ENCODE measurements around the gene MAD1L1.
A peak's percentile ranks its signal among the peaks of the same experiment; 100 is the strongest.

MAD1L1 gene

DNA sequence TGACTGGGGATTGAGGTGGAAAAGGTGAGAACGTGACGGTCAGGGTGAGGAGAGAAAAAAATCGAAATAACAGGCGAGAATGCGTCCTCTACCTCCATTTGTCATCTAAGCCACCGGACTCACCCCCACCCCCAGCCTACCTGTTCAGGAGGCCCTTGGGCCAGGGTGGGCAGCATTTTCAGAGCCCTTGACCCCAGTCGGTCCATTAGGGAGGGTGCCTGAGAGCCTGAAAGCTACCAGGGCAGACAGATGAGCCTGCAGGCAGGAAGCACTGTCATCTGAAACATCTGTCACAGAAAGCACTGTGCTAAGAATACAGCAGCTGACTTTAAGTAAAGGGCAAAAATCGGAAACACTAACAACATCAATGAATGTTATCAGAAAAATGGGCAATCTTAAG lies 47.0 kb downstream of the MAD1L1 start:
- Histone ChIP-seq H3K9me3 (ENCODE audit: severe bottlenecking) (no peaks in the 10 kb centered on the region), H3K4me3 (ENCODE audit: severe bottlenecking) (no peak overlapping the region), H3K36me3 (ENCODE audit: low read depth) (peaks cover 28% of the 10 kb centered on the region), H3K27me3 (ENCODE audit: insufficient read depth, poor library complexity, severe bottlenecking) (no peaks in the 10 kb centered on the region), H3K4me1 (ENCODE audit: insufficient read depth, poor library complexity, severe bottlenecking) (peaks cover 12% of the 10 kb centered on the region), H3K27ac (ENCODE audit: poor library complexity, severe bottlenecking) (no peak overlapping the region)
- ATAC-seq (ENCODE audit: low read depth) = no peak
- TF ChIP-seq, protein P1, sequence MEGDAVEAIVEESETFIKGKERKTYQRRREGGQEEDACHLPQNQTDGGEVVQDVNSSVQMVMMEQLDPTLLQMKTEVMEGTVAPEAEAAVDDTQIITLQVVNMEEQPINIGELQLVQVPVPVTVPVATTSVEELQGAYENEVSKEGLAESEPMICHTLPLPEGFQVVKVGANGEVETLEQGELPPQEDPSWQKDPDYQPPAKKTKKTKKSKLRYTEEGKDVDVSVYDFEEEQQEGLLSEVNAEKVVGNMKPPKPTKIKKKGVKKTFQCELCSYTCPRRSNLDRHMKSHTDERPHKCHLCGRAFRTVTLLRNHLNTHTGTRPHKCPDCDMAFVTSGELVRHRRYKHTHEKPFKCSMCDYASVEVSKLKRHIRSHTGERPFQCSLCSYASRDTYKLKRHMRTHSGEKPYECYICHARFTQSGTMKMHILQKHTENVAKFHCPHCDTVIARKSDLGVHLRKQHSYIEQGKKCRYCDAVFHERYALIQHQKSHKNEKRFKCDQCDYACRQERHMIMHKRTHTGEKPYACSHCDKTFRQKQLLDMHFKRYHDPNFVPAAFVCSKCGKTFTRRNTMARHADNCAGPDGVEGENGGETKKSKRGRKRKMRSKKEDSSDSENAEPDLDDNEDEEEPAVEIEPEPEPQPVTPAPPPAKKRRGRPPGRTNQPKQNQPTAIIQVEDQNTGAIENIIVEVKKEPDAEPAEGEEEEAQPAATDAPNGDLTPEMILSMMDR (IDR thresholded peaks at IDR 0.05; ENCODE audit: poor library complexity, severe bottlenecking) = no peak
- no peak for DNase-seq (ENCODE audit: low spot score)

DNA sequence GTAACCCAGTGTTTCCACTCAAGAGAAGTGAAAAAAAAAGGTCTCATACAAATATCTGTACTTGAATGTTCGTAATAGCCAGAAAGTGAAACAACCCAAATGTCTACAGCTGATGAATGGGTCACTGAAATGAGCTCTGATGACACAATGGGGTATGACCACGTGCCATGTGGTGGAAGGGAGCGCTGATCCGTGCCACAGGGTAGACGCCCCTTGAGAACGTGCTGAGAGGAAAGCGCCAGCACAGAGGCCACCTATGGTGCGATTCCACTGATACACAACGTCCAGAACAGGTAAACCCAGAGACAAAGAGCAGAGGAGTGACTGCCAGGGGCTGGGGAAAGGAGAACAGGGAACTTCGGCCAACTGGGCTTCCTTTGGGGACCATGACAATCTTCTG lies 50.3 kb downstream of the MAD1L1 start:
- DNase-seq (ENCODE audit: low spot score) = no peak
- no peaks in the 10 kb centered on the region for H3K27me3 ChIP-seq (ENCODE audit: insufficient read depth, poor library complexity, severe bottlenecking)
- TF ChIP-seq, protein P1 (IDR thresholded peaks at IDR 0.05; ENCODE audit: poor library complexity, severe bottlenecking) = no peak
- no peak for ATAC-seq (ENCODE audit: low read depth)
- no peaks in the 10 kb centered on the region for H3K4me1 ChIP-seq (ENCODE audit: insufficient read depth, poor library complexity, severe bottlenecking)
- no peak overlapping the region for H3K4me3 ChIP-seq (ENCODE audit: severe bottlenecking)
- peaks cover 25% of the 10 kb centered on the region for H3K36me3 ChIP-seq (ENCODE audit: low read depth)
- H3K9me3 ChIP-seq (ENCODE audit: severe bottlenecking) = no peaks in the 10 kb centered on the region
- H3K27ac ChIP-seq (ENCODE audit: poor library complexity, severe bottlenecking) = no peak overlapping the region

DNA sequence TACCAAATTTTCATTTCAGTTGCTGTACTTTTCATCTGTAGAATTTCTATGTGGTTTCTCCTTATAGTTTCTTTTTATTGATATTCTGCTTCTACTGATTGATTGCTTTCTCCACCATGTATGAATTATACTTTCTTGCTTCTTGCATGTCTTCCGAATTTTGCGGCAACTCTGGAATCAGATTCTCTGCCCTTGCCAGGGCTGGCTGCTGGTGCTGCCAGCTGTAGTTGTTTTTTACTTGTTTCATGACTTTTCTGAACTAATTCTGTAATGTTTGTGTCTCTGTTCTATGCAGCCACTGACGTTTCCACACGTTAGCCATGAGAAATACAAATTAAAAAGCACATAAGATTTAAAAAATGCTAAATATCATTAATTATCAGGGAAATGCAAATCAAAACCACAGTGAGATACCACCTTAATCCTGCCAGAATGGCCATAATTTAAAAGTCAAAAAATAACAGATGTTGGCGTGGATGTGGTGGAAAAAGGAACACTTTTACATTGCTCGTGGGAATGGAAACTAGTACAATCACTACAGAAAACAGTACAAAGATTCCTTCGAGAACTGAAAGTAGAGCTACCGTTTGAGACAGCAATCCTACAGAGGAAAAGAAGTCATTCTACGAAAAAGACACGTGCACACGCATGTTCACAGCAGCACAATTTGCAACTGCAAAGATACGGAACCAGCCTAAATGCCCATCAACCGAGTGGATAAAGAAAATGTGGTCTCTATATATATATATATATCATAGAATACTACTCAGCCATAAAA lies 51.5 kb downstream of the MAD1L1 start:
- ATAC-seq (ENCODE audit: low read depth) (no peak), DNase-seq (ENCODE audit: low spot score) (no peak)
- Histone ChIP-seq H3K36me3 (ENCODE audit: low read depth) (peaks cover 24% of the 10 kb centered on the region), H3K4me1 (ENCODE audit: insufficient read depth, poor library complexity, severe bottlenecking) (peaks cover under 1% of the 10 kb centered on the region), H3K27me3 (ENCODE audit: insufficient read depth, poor library complexity, severe bottlenecking) (no peaks in the 10 kb centered on the region), H3K4me3 (ENCODE audit: severe bottlenecking) (no peak overlapping the region), H3K27ac (ENCODE audit: poor library complexity, severe bottlenecking) (no peak overlapping the region), H3K9me3 (ENCODE audit: severe bottlenecking) (no peaks in the 10 kb centered on the region)
- TF ChIP-seq, protein P1 (IDR thresholded peaks at IDR 0.05; ENCODE audit: poor library complexity, severe bottlenecking) = no peak

DNA sequence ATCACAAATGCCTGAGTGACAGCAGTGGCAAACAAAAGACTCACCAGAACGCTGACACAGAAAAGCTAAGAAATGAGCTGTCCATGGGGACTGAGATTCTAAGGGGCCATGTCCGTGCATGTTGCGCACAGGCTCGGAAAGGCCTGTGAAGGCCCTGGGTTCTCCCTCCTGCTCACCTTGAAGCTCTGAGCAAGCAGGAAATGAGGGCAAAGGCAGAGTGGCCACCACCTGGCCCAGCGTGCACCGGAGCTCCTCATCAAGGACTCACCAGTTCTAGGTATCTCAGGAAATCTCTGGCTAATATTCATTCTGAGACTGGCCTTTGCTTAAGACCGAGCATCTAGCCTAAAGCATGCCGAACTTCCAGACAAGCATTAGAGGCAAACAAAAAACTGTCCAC lies 52.7 kb downstream of the MAD1L1 start:
- Histone ChIP-seq H3K4me1 (ENCODE audit: insufficient read depth, poor library complexity, severe bottlenecking) (peaks cover 9% of the 10 kb centered on the region), H3K27ac (ENCODE audit: poor library complexity, severe bottlenecking) (no peak overlapping the region), H3K4me3 (ENCODE audit: severe bottlenecking) (no peak overlapping the region), H3K36me3 (ENCODE audit: low read depth) (peaks cover 22% of the 10 kb centered on the region), H3K27me3 (ENCODE audit: insufficient read depth, poor library complexity, severe bottlenecking) (no peaks in the 10 kb centered on the region), H3K9me3 (ENCODE audit: severe bottlenecking) (no peaks in the 10 kb centered on the region)
- TF ChIP-seq, protein P1 (IDR thresholded peaks at IDR 0.05; ENCODE audit: poor library complexity, severe bottlenecking) = no peak
- no peak for DNase-seq (ENCODE audit: low spot score)
- ATAC-seq (ENCODE audit: low read depth) = no peak

DNA sequence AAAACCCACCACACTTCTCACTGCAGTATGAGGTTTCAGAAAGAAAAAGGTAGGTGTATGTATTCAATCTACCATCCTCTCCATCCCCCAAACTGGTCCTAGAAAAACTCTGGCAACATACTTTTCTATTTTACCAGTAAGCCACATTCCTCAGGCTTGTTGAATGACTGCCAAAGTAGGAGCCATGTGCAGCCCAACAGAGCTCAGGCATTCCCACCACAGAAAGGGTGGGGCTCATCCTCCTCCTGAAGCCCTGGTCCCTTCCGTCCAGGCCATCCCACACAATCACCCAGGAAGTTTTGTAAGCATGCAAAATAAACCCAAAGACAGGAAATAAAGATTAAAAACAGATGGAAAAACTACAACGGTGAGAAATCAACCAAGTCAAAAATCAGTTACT lies 57.2 kb downstream of the MAD1L1 start:
- Histone ChIP-seq H3K9me3 (ENCODE audit: severe bottlenecking) (no peaks in the 10 kb centered on the region), H3K36me3 (ENCODE audit: low read depth) (peaks cover 5% of the 10 kb centered on the region), H3K4me3 (ENCODE audit: severe bottlenecking) (no peak overlapping the region), H3K27me3 (ENCODE audit: insufficient read depth, poor library complexity, severe bottlenecking) (no peaks in the 10 kb centered on the region), H3K27ac (ENCODE audit: poor library complexity, severe bottlenecking) (peak overlapping the region; percentile 89), H3K4me1 (ENCODE audit: insufficient read depth, poor library complexity, severe bottlenecking) (peaks cover 25% of the 10 kb centered on the region)
- DNase-seq (ENCODE audit: low spot score) = no peak
- TF ChIP-seq, protein P1 (IDR thresholded peaks at IDR 0.05; ENCODE audit: poor library complexity, severe bottlenecking) = no peak
- ATAC-seq (ENCODE audit: low read depth) = peak; percentile 94

Measured in RWPE2 (cell line).